Sigmoid colon (tissue), 7 donors: Measurements from ENCODE around the gene ZRANB1. TPM values are rescaled to one million over a fixed set of nuclear protein-coding genes. Genes with fewer than 3 reads are reported as not detected.

Experiments
- DNase-seq: peaks from one replicate; pipeline ENCODE4 v3.0.0-alpha.2; 2019
- H3K27ac ChIP-seq, 4 donors: fragments of 200-600 bp; sonication (generic); one replicate each; pipeline ENCODE4 v1.5.1; 2016 to 2019; ENCODE audit warnings: mild to moderate bottlenecking in 1 of 4
- H3K27me3 ChIP-seq, 3 donors: fragments of 200-600 bp; sonication (generic); one replicate each; pipeline ENCODE4 v1.5.1; 2019; ENCODE audit warnings: mild to moderate bottlenecking in 1 of 3
- H3K36me3 ChIP-seq, 4 donors: fragments of 200-600 bp; sonication (generic); one replicate each; pipeline ENCODE4 v1.5.1; 2016 to 2019
- H3K4me1 ChIP-seq, 4 donors: fragments of 200-600 bp; sonication (generic); one replicate each; pipeline ENCODE4 v1.5.1; 2017 to 2019
- H3K4me3 ChIP-seq, 4 donors: fragments of 200-600 bp; sonication (generic); one replicate each; pipeline ENCODE4 v1.5.1; 2017 to 2019; ENCODE audit warnings: mild to moderate bottlenecking in 2 of 4, moderate library complexity in 1 of 4
- H3K9me3 ChIP-seq, 4 donors: fragments of 200-600 bp in 3 of 4; sonication (generic) in 3 of 4; one replicate each; pipeline versions ENCODE4 v1.5.1 to v1.6.1; 2013 to 2019
- EP300 ChIP-seq, 4 donors: sonication (generic); formaldehyde crosslinking; IDR thresholded peaks; one replicate each; pipeline ENCODE4 v1.6.1; 2017; ENCODE audit warnings: antibody characterized with exemption in 4 of 4
- POLR2A ChIP-seq, 2 donors: fragments of 450-650 bp; IDR thresholded peaks; one replicate each; pipeline ENCODE4 v1.6.1; 2016; ENCODE audit warnings: antibody characterized with exemption in 2 of 2, mild to moderate bottlenecking in 2 of 2, moderate library complexity in 2 of 2
- POLR2AphosphoS5 ChIP-seq, 4 donors: sonication (generic); formaldehyde crosslinking; IDR thresholded peaks; one replicate each; pipeline ENCODE4 v1.6.1; 2017; ENCODE audit warnings: antibody characterized with exemption in 4 of 4
- WGBS, 2 donors: extraction: QIAGEN DNeasy Blood & Tissue Kit; methylation state at CpG; one replicate each; pipeline ENCODE4 v1.1.7; 2013; 5-methylcytosine and 5-hydroxymethylcytosine counted together
- intact Hi-C: fragments of 100-400 bp; cut with DNase I; formaldehyde crosslinking; loops from one replicate; pipeline ENCODE4 v1.15.1; 2023
- polyA plus RNA-seq, 3 donors: library from polyadenylated mRNA; stranded (reverse); fragments of 200-250 nt; gene quantifications; one replicate each; pipeline ENCODE4 v1.2.3, GENCODE V29; 2013
- total RNA-seq, 4 donors: library from RNA; depleted of rRNA; stranded (reverse); fragments of >200 nt; gene quantifications; one replicate each; pipeline ENCODE4 v1.1.0, GENCODE V29; 2016
- TF ChIP-seq, protein P1 (sequence below), 4 experiments: fragments of 450-650 bp in 3 of 4; fragments of 200-600 bp in 1 of 4; IDR thresholded peaks; one replicate each; pipeline ENCODE4 v1.5.1; 2016 to 2019; ENCODE audit warnings: antibody characterized with exemption in 4 of 4, mild to moderate bottlenecking in 3 of 4, moderate library complexity in 2 of 4
- donor health status: healthy with polysubstance abuse.
- donor health status: Bipolar disorder and iron deficiency.
- donor health status: healthy.

The ZRANB1 gene
- total and polyA plus RNA-seq, 7 donors = 6.7 to 49.0 (median 38.0) TPM

DNA sequence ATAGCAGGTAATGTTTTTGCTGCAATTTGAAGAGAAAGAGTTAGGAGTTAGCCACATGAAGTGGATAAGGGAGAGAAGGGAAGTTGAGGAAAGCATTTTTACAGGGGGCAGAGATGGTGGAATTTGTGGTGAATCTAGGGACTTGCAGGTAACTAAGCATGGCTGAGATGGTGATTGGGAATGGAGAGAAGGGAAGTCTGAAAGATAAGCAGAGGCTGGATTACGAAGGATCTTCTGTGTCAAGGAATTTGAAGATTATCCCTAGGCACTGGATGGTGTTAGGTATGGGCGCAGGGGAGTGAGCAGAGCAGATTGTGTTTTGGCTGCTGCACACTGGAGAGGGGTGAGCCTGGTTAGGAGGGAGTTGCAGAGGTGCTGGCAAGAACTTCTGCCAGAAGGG, 25.3 kb downstream of the ZRANB1 start:
- WGBS, 2 donors = 95% methylated on average over 2 of the region's 2 CpGs
- H3K27ac ChIP-seq = no peak overlapping the region
- TF ChIP-seq POLR2A (IDR thresholded peaks at IDR 0.05) (no peak), EP300 (IDR thresholded peaks at IDR 0.05) (no peak), POLR2AphosphoS5 (IDR thresholded peaks at IDR 0.05) (no peak)
- TF ChIP-seq, protein P1, sequence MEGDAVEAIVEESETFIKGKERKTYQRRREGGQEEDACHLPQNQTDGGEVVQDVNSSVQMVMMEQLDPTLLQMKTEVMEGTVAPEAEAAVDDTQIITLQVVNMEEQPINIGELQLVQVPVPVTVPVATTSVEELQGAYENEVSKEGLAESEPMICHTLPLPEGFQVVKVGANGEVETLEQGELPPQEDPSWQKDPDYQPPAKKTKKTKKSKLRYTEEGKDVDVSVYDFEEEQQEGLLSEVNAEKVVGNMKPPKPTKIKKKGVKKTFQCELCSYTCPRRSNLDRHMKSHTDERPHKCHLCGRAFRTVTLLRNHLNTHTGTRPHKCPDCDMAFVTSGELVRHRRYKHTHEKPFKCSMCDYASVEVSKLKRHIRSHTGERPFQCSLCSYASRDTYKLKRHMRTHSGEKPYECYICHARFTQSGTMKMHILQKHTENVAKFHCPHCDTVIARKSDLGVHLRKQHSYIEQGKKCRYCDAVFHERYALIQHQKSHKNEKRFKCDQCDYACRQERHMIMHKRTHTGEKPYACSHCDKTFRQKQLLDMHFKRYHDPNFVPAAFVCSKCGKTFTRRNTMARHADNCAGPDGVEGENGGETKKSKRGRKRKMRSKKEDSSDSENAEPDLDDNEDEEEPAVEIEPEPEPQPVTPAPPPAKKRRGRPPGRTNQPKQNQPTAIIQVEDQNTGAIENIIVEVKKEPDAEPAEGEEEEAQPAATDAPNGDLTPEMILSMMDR (IDR thresholded peaks at IDR 0.05) = no peak
- H3K36me3 ChIP-seq = peaks cover 0 to 34% (median 9%) of the 10 kb centered on the region in 4 donors
- DNase-seq = no peak
- H3K9me3 ChIP-seq = no peaks in the 10 kb centered on the region
- H3K4me3 ChIP-seq = no peak overlapping the region
- H3K4me1 ChIP-seq = peaks cover 0 to 41% (median 24%) of the 10 kb centered on the region in 4 donors
- no peaks in the 10 kb centered on the region for H3K27me3 ChIP-seq
- intact Hi-C loops = no loop called here

DNA sequence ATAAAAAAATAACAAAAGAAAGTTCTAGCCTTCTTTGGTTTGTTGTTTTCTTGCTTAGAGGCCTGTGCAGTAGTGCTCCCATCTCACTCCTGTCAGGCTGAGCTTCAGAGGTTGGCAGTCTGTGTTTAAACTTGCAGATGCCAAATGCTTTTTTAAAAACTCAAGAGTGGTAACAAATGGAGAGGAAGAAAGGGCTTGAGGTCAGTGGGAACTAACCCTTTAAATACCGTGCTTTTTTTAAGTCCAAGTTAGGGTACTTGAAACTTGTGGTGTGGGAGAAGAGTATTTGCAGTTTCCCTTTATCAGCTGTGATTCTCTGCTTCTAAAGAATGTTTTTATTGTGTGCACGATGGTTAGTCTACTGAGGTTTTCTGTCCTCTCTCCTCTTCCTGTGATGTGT, 29.4 kb downstream of the ZRANB1 start:
- no peaks in the 10 kb centered on the region for H3K9me3 ChIP-seq
- H3K4me1 ChIP-seq = peaks cover 0 to 26% (median 13%) of the 10 kb centered on the region in 4 donors
- 47 to 58% methylated on average over 2 of the region's 2 CpGs for WGBS, 2 donors
- H3K36me3 ChIP-seq = peaks cover 0 to 60% (median 9%) of the 10 kb centered on the region in 4 donors
- no peak for DNase-seq
- H3K4me3 ChIP-seq = no peak overlapping the region
- H3K27ac ChIP-seq = peak overlapping the region; percentile 47 to 55 (median 50)
- intact Hi-C loops = no loop called here
- no peaks in the 10 kb centered on the region for H3K27me3 ChIP-seq
- no peak for TF ChIP-seq EP300 (IDR thresholded peaks at IDR 0.05)
- TF ChIP-seq, protein P1 (IDR thresholded peaks at IDR 0.05) = no peak

DNA sequence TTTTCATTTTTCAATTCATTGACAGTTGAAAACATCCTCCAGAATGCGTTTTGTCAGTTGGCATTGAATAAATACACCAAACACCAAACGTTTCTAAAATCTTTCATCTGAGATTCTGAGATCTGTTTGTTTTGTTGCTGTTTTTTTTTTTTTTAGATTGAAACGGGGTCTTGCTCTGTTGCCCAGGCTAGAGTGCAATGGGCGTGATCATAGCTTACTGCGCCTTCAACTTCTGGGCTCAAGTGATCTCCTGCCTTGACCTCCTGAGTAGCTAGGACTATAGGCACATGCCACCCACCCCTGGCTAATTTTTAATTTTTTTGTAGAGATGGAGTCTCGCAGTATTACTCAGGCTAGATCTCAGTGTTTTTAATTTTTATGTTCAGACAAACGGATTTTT, 30.7 kb downstream of the ZRANB1 start:
- peaks cover 0 to 20% (median 13%) of the 10 kb centered on the region in 4 donors for H3K4me1 ChIP-seq
- H3K4me3 ChIP-seq = no peak overlapping the region
- WGBS, 2 donors = 87 to 93% methylated on average over 7 of the region's 7 CpGs
- H3K36me3 ChIP-seq = peaks cover 0 to 46% (median 4%) of the 10 kb centered on the region in 4 donors
- no peak overlapping the region for H3K27ac ChIP-seq
- no peak for DNase-seq
- TF ChIP-seq, protein P1 (IDR thresholded peaks at IDR 0.05) = no peak
- no peak for TF ChIP-seq EP300 (IDR thresholded peaks at IDR 0.05)
- TF ChIP-seq POLR2A (IDR thresholded peaks at IDR 0.05) = no peak
- TF ChIP-seq POLR2AphosphoS5 (IDR thresholded peaks at IDR 0.05) = no peak
- no peaks in the 10 kb centered on the region for H3K27me3 ChIP-seq
- intact Hi-C loops = no loop called here
- H3K9me3 ChIP-seq = no peaks in the 10 kb centered on the region

DNA sequence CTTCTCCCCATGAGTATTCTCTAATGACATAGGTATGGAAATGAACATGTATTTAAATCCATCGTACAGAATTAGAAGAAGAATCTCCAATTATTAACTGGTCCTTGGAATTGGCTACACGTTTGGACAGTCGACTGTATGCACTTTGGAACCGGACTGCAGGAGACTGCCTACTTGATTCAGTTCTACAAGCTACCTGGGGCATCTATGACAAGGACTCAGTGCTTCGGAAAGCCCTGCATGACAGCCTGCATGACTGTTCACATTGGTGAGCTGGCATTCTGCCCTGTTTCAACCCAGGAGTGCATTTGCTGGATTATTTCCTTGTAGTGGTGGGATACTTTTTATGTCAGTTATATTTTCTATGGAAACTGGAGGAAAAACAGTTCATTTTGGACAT, 32.2 kb downstream of the ZRANB1 start:
- Histone ChIP-seq H3K36me3 (peaks cover 0 to 38% (median under 1%) of the 10 kb centered on the region in 4 donors), H3K4me1 (peaks cover 0 to 30% (median 16%) of the 10 kb centered on the region in 4 donors), H3K27me3 (no peaks in the 10 kb centered on the region), H3K4me3 (no peak overlapping the region), H3K27ac (no peak overlapping the region), H3K9me3 (no peaks in the 10 kb centered on the region)
- DNase-seq = no peak
- intact Hi-C loops = no loop called here
- WGBS, 2 donors = 90 to 92% methylated on average over 5 of the region's 5 CpGs
- TF ChIP-seq POLR2A (IDR thresholded peaks at IDR 0.05) (no peak), POLR2AphosphoS5 (IDR thresholded peaks at IDR 0.05) (no peak), EP300 (IDR thresholded peaks at IDR 0.05) (no peak)
- TF ChIP-seq, protein P1 (IDR thresholded peaks at IDR 0.05) = no peak

DNA sequence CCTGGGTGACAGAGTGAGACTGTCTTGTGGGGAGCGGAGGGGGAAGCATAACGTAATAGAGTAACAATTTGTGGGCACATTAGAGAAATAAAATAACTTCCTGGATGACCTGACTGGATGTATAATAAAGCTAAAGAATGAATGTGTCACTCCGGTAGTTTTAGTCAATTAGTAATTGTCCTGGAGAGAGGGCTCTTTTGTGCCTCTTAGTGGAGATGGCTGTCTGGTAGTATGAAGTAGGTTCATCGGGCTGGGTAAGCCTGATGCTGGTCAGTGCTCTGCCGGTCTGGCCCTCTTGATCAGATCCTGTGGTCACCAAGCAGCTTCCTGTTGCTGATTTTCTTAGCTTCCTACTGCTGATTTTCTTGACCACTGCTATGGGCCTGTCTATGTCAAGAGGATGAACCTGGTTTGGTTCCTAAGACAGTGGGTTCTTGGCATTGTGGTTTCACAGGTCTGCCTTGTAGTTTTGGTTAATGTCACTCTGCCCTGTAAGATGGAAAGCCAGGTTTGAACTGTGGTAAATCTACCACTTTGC, 34.1 kb downstream of the ZRANB1 start:
- WGBS, 2 donors = 81 to 89% methylated on average over 5 of the region's 5 CpGs
- peaks cover 0 to 21% (median 10%) of the 10 kb centered on the region in 4 donors for H3K4me1 ChIP-seq
- no peak overlapping the region for H3K27ac ChIP-seq
- H3K27me3 ChIP-seq = no peaks in the 10 kb centered on the region
- intact Hi-C loops = no loop called here
- no peaks in the 10 kb centered on the region for H3K9me3 ChIP-seq
- DNase-seq = no peak
- H3K4me3 ChIP-seq = no peak overlapping the region
- H3K36me3 ChIP-seq = peaks cover 0 to 33% (median 0%) of the 10 kb centered on the region in 4 donors
- TF ChIP-seq, protein P1 (IDR thresholded peaks at IDR 0.05) = no peak
- TF ChIP-seq POLR2AphosphoS5 (IDR thresholded peaks at IDR 0.05) = no peak
- TF ChIP-seq EP300 (IDR thresholded peaks at IDR 0.05) = no peak
- no peak for TF ChIP-seq POLR2A (IDR thresholded peaks at IDR 0.05)
